Liver (tissue), 9 donors: Measurements from ENCODE around the gene CSNK1G1. TPM values are rescaled to one million over a fixed set of nuclear protein-coding genes. Genes with fewer than 3 reads are reported as not detected.
"Not testable (repeated sequence)": the region's sequence is repeated elsewhere in the genome, so short reads cannot be mapped to it uniquely, and the experiment has no call there.

ENCODE experiments used
- DNase-seq: peaks from one replicate; pipeline ENCODE4 v3.0.0-alpha.2; 2017; ENCODE audit warnings: low spot score
- H3K27ac ChIP-seq, 2 donors: one replicate each; pipeline ENCODE4 v1.7.0; 2013; ENCODE audit warnings: inconsistent platforms in 2 of 2, low read length in 2 of 2, control low read depth in 1 of 2, low read depth in 1 of 2, mild to moderate bottlenecking in 1 of 2
- H3K27me3 ChIP-seq, 4 donors: one replicate each; pipeline versions ENCODE4 v1.6.1 to v1.7.0; 2013; ENCODE audit warnings: low read length in 3 of 4, inconsistent platforms in 1 of 4, mild to moderate bottlenecking in 1 of 4, moderate library complexity in 1 of 4; ENCODE audit not compliant: control insufficient read depth in 4 of 4, insufficient read depth in 4 of 4
- H3K36me3 ChIP-seq, 4 donors: one replicate each; pipeline versions ENCODE4 v1.6.1 to v1.7.0; 2013; ENCODE audit warnings: low read length in 3 of 4, mild to moderate bottlenecking in 3 of 4, low read depth in 1 of 4, moderate library complexity in 1 of 4; ENCODE audit not compliant: control insufficient read depth in 4 of 4, insufficient read depth in 3 of 4
- H3K4me1 ChIP-seq, 4 donors: one replicate each; pipeline versions ENCODE4 v1.6.1 to v1.7.0; 2013; ENCODE audit warnings: low read length in 3 of 4, mild to moderate bottlenecking in 3 of 4, moderate library complexity in 1 of 4; ENCODE audit not compliant: control insufficient read depth in 4 of 4, insufficient read depth in 4 of 4
- H3K4me3 ChIP-seq, 3 donors: one replicate each; pipeline versions ENCODE4 v1.6.1 to v1.7.0; 2013; ENCODE audit warnings: low read length in 3 of 3, control low read depth in 1 of 3, low read depth in 1 of 3, mild to moderate bottlenecking in 1 of 3
- H3K9ac ChIP-seq, 2 donors: one replicate each; pipeline ENCODE4 v1.7.0; 2013; ENCODE audit warnings: low read length in 2 of 2, mild to moderate bottlenecking in 2 of 2, moderate library complexity in 2 of 2, control low read depth in 1 of 2, low read depth in 1 of 2
- H3K9me3 ChIP-seq, 4 donors: one replicate each; pipeline versions ENCODE4 v1.6.1 to v1.7.0; 2013; ENCODE audit warnings: low read length in 3 of 4; ENCODE audit not compliant: control insufficient read depth in 4 of 4
- EGR1 ChIP-seq, 2 donors: IDR thresholded peaks; 2 replicates each; pipeline ENCODE4 v1.6.1; 2016 to 2018; ENCODE audit warnings: antibody characterized with exemption in 2 of 2, low read depth in 2 of 2
- FOXA1 ChIP-seq: IDR thresholded peaks from 2 replicates; pipeline ENCODE4 v1.6.1; 2016; ENCODE audit warnings: antibody characterized with exemption
- FOXA2 ChIP-seq: IDR thresholded peaks from 2 replicates; pipeline ENCODE4 v1.6.1; 2016; ENCODE audit warnings: antibody characterized with exemption
- GABPA ChIP-seq, 2 donors: IDR thresholded peaks in 1 of 2; conservative IDR thresholded peaks in 1 of 2; 2 replicates each; pipeline ENCODE4 v1.6.1; 2016; ENCODE audit warnings: antibody characterized with exemption in 2 of 2, mild to moderate bottlenecking in 1 of 2, moderate library complexity in 1 of 2
- HNF4A ChIP-seq, 2 donors: conservative IDR thresholded peaks; 2 replicates each; pipeline ENCODE4 v1.6.1; 2016; ENCODE audit warnings: antibody characterized with exemption in 2 of 2, mild to moderate bottlenecking in 2 of 2
- HNF4G ChIP-seq: IDR thresholded peaks from 2 replicates; pipeline ENCODE4 v1.6.1; 2016; ENCODE audit warnings: antibody characterized with exemption
- JUND ChIP-seq, 2 donors: IDR thresholded peaks; 2 replicates each; pipeline ENCODE4 v1.6.1; 2016; ENCODE audit warnings: antibody characterized with exemption in 2 of 2
- NR2F2 ChIP-seq: IDR thresholded peaks from 2 replicates; pipeline ENCODE4 v1.6.1; 2016; ENCODE audit warnings: antibody characterized with exemption
- RAD21 ChIP-seq, 2 donors: IDR thresholded peaks; 2 replicates each; pipeline ENCODE4 v1.6.1; 2016; ENCODE audit warnings: antibody characterized with exemption in 2 of 2, mild to moderate bottlenecking in 2 of 2
- RXRA ChIP-seq, 2 donors: IDR thresholded peaks; 2 replicates each; pipeline ENCODE4 v1.6.1; 2017 to 2018; ENCODE audit warnings: antibody characterized with exemption in 2 of 2, mild to moderate bottlenecking in 1 of 2
- SP1 ChIP-seq: IDR thresholded peaks from 2 replicates; pipeline ENCODE4 v1.6.1; 2018; ENCODE audit warnings: antibody characterized with exemption, mild to moderate bottlenecking
- TAF1 ChIP-seq: conservative IDR thresholded peaks from 2 replicates; pipeline ENCODE4 v1.6.1; 2016; ENCODE audit warnings: antibody characterized with exemption, mild to moderate bottlenecking
- YY1 ChIP-seq: IDR thresholded peaks from 2 replicates; pipeline ENCODE4 v1.6.1; 2016; ENCODE audit warnings: antibody characterized with exemption, mild to moderate bottlenecking
- WGBS: extraction: QIAGEN DNeasy Blood & Tissue Kit; methylation state at CpG from one replicate; pipeline ENCODE4 v1.1.7; 2013; 5-methylcytosine and 5-hydroxymethylcytosine counted together
- polyA plus RNA-seq, 2 donors: library from polyadenylated mRNA; stranded (reverse) in 1 of 2; unstranded in 1 of 2; fragments of 200-250 nt in 1 of 2; fragments of >200 nt in 1 of 2; fragmentation: Nextera tagmentation in 1 of 2; extraction: Ambion mirVana in 1 of 2; gene quantifications; one replicate each; pipeline versions ENCODE4 v1.2.1 to v1.2.3, GENCODE V29; 2013 to 2015
- total RNA-seq, 2 donors: library from RNA; depleted of rRNA; stranded (reverse); fragments of >200 nt; gene quantifications; one replicate each; pipeline ENCODE4 v1.2.3, GENCODE V29; 2014
- TF ChIP-seq, protein P1 (sequence below): fragments of 150-350 bp; IDR thresholded peaks from 2 replicates; pipeline ENCODE4 v1.5.1; 2017; ENCODE audit warnings: improper control_type of control experiment, low read depth, low read length; ENCODE audit not compliant: missing input control
- TF ChIP-seq, protein P2 (sequence below): IDR thresholded peaks from 2 replicates; pipeline ENCODE4 v1.6.1; 2016; ENCODE audit warnings: antibody characterized with exemption
- TF ChIP-seq, protein P3 (sequence below): IDR thresholded peaks from 2 replicates; pipeline ENCODE4 v1.6.1; 2016; ENCODE audit warnings: antibody characterized with exemption
- TF ChIP-seq, protein P4 (sequence below): IDR thresholded peaks from 2 replicates; pipeline ENCODE4 v1.6.1; 2016; ENCODE audit warnings: antibody characterized with exemption, mild to moderate bottlenecking
- TF ChIP-seq, protein P5 (sequence below): IDR thresholded peaks from 2 replicates; pipeline ENCODE4 v1.6.1; 2016; ENCODE audit warnings: antibody characterized with exemption
- donor health status: healthy.
- donor health status: healthy.
- donor health status: healthy.
- donor health status: healthy.
- donor health status: healthy.

CSNK1G1 gene
- total and polyA plus RNA-seq, 4 donors = 1.7 to 9.1 (median 5.8) TPM

DNA sequence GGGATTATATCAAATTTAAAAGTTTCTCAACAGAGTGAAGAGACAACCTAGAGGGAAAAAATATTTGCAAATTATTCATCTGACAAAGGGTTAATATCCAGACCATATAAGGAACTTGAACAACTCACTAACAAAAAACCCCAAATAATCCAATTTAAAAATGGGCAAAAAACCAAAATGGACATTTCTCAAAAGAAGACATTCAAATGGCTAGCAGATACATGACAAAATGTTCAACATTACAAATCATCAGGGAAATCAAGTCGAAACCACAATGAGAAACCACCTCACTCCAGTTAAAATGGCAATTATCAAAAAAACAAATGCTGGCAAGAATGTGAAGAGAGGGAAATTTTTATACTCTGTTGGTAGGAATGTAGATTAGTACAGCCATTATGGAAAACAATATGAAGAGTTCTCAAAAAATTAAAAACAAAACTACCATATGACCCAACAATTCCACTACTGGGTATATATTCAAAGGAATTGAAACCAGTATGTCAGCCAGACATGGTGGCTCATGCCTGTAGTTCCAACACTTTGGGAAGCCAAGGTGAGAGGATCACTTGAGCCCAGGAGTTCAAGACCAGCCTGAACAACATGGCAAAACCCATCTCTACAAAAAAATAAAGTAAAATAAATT, 88.5 kb downstream of the CSNK1G1 start:
- Histone ChIP-seq H3K4me3 (no peak overlapping the region), H3K9me3 (no peaks in the 10 kb centered on the region), H3K9ac (no peak overlapping the region), H3K4me1 (no peaks in the 10 kb centered on the region), H3K36me3 (no peaks in the 10 kb centered on the region), H3K27me3 (no peaks in the 10 kb centered on the region), H3K27ac (no peak overlapping the region)
- no peak for TF ChIP-seq GABPA (IDR thresholded peaks at IDR 0.05 in 1 of 2, conservative IDR thresholded peaks at IDR 0.05 in 1 of 2)
- TF ChIP-seq, protein P1, sequence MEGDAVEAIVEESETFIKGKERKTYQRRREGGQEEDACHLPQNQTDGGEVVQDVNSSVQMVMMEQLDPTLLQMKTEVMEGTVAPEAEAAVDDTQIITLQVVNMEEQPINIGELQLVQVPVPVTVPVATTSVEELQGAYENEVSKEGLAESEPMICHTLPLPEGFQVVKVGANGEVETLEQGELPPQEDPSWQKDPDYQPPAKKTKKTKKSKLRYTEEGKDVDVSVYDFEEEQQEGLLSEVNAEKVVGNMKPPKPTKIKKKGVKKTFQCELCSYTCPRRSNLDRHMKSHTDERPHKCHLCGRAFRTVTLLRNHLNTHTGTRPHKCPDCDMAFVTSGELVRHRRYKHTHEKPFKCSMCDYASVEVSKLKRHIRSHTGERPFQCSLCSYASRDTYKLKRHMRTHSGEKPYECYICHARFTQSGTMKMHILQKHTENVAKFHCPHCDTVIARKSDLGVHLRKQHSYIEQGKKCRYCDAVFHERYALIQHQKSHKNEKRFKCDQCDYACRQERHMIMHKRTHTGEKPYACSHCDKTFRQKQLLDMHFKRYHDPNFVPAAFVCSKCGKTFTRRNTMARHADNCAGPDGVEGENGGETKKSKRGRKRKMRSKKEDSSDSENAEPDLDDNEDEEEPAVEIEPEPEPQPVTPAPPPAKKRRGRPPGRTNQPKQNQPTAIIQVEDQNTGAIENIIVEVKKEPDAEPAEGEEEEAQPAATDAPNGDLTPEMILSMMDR = no peak
- TF ChIP-seq, protein P2, sequence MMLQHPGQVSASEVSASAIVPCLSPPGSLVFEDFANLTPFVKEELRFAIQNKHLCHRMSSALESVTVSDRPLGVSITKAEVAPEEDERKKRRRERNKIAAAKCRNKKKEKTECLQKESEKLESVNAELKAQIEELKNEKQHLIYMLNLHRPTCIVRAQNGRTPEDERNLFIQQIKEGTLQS = no peak
- DNase-seq = no peak
- 99% methylated on average over 1 of the region's 1 CpG for WGBS

DNA sequence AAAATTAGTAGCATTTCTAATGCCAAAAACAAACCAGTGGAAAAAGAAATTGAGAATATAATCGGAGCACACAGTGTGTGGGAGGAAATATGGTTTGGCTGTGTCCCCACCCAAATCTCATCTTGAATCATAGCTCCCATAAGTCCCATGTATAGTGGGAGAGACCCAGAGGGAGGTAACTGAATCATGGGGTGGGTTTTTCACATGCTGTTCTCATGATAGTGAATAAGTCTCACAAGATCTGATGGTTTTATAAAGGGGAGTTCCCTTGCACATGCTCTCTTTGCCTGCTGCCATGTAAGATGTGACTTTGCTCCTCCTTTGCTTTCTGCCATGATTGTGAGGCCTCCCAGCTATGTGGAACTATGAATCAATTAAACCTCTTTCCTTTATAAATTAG, 90.8 kb downstream of the CSNK1G1 start:
- 92% methylated on average over 1 of the region's 1 CpG for WGBS

DNA sequence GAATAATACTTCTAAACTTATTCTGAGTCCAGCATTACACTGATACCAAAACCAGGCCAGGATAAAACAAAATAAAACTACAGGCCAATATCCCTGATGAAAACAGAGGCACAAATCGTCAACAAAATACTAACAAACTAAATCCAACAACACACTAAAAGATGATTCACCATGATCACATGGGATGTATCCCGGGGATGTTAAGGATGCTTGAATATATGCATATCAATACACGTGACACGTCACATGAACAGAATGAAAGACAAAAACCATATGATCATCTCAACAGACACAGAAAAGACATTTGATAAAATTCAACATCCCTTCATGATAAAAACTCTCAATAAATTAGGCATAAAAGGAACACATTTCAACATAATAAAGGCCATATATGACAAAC, 91.5 kb downstream of the CSNK1G1 start:
- Histone ChIP-seq H3K9me3 (no peaks in the 10 kb centered on the region), H3K4me3 (no peak overlapping the region), H3K27me3 (no peaks in the 10 kb centered on the region), H3K9ac (no peak overlapping the region), H3K27ac (no peak overlapping the region), H3K4me1 (no peaks in the 10 kb centered on the region), H3K36me3 (no peaks in the 10 kb centered on the region)
- 95% methylated on average over 4 of the region's 4 CpGs for WGBS
- TF ChIP-seq SP1 (no peak), JUND (IDR thresholded peaks at IDR 0.05) (no peak), GABPA (IDR thresholded peaks at IDR 0.05 in 1 of 2, conservative IDR thresholded peaks at IDR 0.05 in 1 of 2) (no peak), HNF4A (conservative IDR thresholded peaks at IDR 0.05) (no peak), FOXA1 (no peak), YY1 (no peak), TAF1 (no peak), EGR1 (IDR thresholded peaks at IDR 0.05; ENCODE audit: low read depth in 2 of 2) (no peak), RXRA (IDR thresholded peaks at IDR 0.05) (no peak), RAD21 (IDR thresholded peaks at IDR 0.05) (no peak), FOXA2 (no peak), NR2F2 (no peak), HNF4G (no peak)
- TF ChIP-seq, protein P3, sequence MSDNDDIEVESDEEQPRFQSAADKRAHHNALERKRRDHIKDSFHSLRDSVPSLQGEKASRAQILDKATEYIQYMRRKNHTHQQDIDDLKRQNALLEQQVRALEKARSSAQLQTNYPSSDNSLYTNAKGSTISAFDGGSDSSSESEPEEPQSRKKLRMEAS = no peak
- TF ChIP-seq, protein P1 = no peak
- TF ChIP-seq, protein P4, sequence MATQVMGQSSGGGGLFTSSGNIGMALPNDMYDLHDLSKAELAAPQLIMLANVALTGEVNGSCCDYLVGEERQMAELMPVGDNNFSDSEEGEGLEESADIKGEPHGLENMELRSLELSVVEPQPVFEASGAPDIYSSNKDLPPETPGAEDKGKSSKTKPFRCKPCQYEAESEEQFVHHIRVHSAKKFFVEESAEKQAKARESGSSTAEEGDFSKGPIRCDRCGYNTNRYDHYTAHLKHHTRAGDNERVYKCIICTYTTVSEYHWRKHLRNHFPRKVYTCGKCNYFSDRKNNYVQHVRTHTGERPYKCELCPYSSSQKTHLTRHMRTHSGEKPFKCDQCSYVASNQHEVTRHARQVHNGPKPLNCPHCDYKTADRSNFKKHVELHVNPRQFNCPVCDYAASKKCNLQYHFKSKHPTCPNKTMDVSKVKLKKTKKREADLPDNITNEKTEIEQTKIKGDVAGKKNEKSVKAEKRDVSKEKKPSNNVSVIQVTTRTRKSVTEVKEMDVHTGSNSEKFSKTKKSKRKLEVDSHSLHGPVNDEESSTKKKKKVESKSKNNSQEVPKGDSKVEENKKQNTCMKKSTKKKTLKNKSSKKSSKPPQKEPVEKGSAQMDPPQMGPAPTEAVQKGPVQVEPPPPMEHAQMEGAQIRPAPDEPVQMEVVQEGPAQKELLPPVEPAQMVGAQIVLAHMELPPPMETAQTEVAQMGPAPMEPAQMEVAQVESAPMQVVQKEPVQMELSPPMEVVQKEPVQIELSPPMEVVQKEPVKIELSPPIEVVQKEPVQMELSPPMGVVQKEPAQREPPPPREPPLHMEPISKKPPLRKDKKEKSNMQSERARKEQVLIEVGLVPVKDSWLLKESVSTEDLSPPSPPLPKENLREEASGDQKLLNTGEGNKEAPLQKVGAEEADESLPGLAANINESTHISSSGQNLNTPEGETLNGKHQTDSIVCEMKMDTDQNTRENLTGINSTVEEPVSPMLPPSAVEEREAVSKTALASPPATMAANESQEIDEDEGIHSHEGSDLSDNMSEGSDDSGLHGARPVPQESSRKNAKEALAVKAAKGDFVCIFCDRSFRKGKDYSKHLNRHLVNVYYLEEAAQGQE = no peak
- TF ChIP-seq, protein P2 = no peak
- TF ChIP-seq, protein P5, sequence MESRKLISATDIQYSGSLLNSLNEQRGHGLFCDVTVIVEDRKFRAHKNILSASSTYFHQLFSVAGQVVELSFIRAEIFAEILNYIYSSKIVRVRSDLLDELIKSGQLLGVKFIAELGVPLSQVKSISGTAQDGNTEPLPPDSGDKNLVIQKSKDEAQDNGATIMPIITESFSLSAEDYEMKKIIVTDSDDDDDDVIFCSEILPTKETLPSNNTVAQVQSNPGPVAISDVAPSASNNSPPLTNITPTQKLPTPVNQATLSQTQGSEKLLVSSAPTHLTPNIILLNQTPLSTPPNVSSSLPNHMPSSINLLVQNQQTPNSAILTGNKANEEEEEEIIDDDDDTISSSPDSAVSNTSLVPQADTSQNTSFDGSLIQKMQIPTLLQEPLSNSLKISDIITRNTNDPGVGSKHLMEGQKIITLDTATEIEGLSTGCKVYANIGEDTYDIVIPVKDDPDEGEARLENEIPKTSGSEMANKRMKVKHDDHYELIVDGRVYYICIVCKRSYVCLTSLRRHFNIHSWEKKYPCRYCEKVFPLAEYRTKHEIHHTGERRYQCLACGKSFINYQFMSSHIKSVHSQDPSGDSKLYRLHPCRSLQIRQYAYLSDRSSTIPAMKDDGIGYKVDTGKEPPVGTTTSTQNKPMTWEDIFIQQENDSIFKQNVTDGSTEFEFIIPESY = no peak
- no peak for DNase-seq

More for the DNA sequence above, 90.8 kb downstream of the CSNK1G1 start:
- not testable (repeated sequence) for H3K9ac ChIP-seq, H3K27me3 ChIP-seq, H3K27ac ChIP-seq, H3K9me3 ChIP-seq, H3K4me3 ChIP-seq, H3K36me3 ChIP-seq, H3K4me1 ChIP-seq, DNase-seq
